ENCODE results near the gene CDH13.

The CDH13 gene

DNA sequence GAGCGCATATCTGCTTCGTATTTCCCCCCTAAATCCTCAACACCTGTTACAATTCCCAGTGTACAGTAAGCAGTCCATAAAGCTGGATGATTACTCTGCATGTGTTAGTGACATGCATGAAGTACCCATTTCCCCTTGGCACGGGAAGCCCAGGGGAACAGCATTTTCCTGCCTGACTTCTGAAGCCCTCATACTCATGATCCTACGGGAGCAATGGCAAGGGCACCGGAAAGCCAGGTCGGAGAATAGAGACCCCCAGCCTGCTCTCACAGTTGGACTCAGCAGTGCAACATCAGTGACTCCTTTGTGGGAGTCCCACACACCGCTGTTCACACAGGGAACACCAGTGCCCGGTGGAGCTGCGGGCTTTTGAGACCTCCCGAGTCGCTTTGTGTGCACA, 336.9 kb downstream of the CDH13 start:
- no peaks in the 10 kb centered on the region for H3K79me2 ChIP-seq (ENCODE audit: control insufficient read depth, insufficient read depth, low read length, unreplicated experiment)
- no peak overlapping the region for H3K4me3 ChIP-seq (ENCODE audit: low read depth, low read length)
- H3K27ac ChIP-seq (ENCODE audit: low read depth, low read length), result no peak overlapping the region
- H2AFZ ChIP-seq (ENCODE audit: low read length, unreplicated experiment), result no peak overlapping the region
- no peaks in the 10 kb centered on the region for H3K4me1 ChIP-seq (ENCODE audit: control insufficient read depth, insufficient read depth, low read length, unreplicated experiment)
- H3K27me3 ChIP-seq (ENCODE audit: insufficient read depth, low read length), result no peaks in the 10 kb centered on the region
- H3K36me3 ChIP-seq (ENCODE audit: insufficient read depth, low read length), result no peaks in the 10 kb centered on the region

GRCh38 chr16:82965808-82966207, 339.0 kb downstream of the CDH13 start:
- no peak overlapping the region for H3K27ac ChIP-seq (ENCODE audit: low read depth, low read length)
- no peak overlapping the region for H3K4me3 ChIP-seq (ENCODE audit: low read depth, low read length)
- H3K36me3 ChIP-seq (ENCODE audit: insufficient read depth, low read length), result no peaks in the 10 kb centered on the region
- H3K27me3 ChIP-seq (ENCODE audit: insufficient read depth, low read length), result no peaks in the 10 kb centered on the region
- H3K79me2 ChIP-seq (ENCODE audit: control insufficient read depth, insufficient read depth, low read length, unreplicated experiment), result no peaks in the 10 kb centered on the region
- no peaks in the 10 kb centered on the region for H3K4me1 ChIP-seq (ENCODE audit: control insufficient read depth, insufficient read depth, low read length, unreplicated experiment)
- no peak overlapping the region for H2AFZ ChIP-seq (ENCODE audit: low read length, unreplicated experiment)

DNA sequence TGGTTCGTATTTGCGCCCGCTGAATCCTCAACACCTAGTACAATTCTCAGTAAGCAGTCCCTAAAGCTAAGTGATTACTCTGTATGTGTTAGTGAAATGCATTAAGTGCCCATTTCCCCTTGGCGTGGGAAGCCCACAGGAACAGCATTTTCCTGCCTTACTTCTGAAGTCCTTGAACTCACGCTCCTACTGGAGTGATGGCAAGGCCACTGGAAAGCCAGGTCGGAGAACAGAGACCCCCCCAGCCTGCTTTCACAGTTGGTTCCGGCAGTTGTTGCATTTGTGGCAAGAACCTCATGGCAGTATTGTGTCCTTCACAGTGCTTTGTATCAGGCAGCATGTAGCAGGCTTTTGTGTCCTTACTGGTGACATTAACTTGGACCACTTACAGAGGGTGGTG, 340.7 kb downstream of the CDH13 start:
- H3K79me2 ChIP-seq (ENCODE audit: control insufficient read depth, insufficient read depth, low read length, unreplicated experiment), result no peaks in the 10 kb centered on the region
- H3K27ac ChIP-seq (ENCODE audit: low read depth, low read length), result no peak overlapping the region
- H2AFZ ChIP-seq (ENCODE audit: low read length, unreplicated experiment), result no peak overlapping the region
- H3K4me1 ChIP-seq (ENCODE audit: control insufficient read depth, insufficient read depth, low read length, unreplicated experiment), result no peaks in the 10 kb centered on the region
- H3K27me3 ChIP-seq (ENCODE audit: insufficient read depth, low read length), result no peaks in the 10 kb centered on the region
- H3K36me3 ChIP-seq (ENCODE audit: insufficient read depth, low read length), result no peaks in the 10 kb centered on the region
- no peak overlapping the region for H3K4me3 ChIP-seq (ENCODE audit: low read depth, low read length)

GRCh38 chr16:82971126-82971525, 344.4 kb downstream of the CDH13 start:
- H2AFZ ChIP-seq (ENCODE audit: low read length, unreplicated experiment), result no peak overlapping the region
- no peak overlapping the region for H3K27ac ChIP-seq (ENCODE audit: low read depth, low read length)
- no peak overlapping the region for H3K4me3 ChIP-seq (ENCODE audit: low read depth, low read length)
- H3K4me1 ChIP-seq (ENCODE audit: control insufficient read depth, insufficient read depth, low read length, unreplicated experiment), result no peaks in the 10 kb centered on the region
- H3K36me3 ChIP-seq (ENCODE audit: insufficient read depth, low read length), result no peaks in the 10 kb centered on the region
- no peaks in the 10 kb centered on the region for H3K79me2 ChIP-seq (ENCODE audit: control insufficient read depth, insufficient read depth, low read length, unreplicated experiment)
- H3K27me3 ChIP-seq (ENCODE audit: insufficient read depth, low read length), result no peaks in the 10 kb centered on the region

GRCh38 chr16:82972331-82972919, 345.7 kb downstream of the CDH13 start:
- H3K4me1 ChIP-seq (ENCODE audit: control insufficient read depth, insufficient read depth, low read length, unreplicated experiment), result no peaks in the 10 kb centered on the region
- H2AFZ ChIP-seq (ENCODE audit: low read length, unreplicated experiment), result no peak overlapping the region
- no peak overlapping the region for H3K27ac ChIP-seq (ENCODE audit: low read depth, low read length)

DNA sequence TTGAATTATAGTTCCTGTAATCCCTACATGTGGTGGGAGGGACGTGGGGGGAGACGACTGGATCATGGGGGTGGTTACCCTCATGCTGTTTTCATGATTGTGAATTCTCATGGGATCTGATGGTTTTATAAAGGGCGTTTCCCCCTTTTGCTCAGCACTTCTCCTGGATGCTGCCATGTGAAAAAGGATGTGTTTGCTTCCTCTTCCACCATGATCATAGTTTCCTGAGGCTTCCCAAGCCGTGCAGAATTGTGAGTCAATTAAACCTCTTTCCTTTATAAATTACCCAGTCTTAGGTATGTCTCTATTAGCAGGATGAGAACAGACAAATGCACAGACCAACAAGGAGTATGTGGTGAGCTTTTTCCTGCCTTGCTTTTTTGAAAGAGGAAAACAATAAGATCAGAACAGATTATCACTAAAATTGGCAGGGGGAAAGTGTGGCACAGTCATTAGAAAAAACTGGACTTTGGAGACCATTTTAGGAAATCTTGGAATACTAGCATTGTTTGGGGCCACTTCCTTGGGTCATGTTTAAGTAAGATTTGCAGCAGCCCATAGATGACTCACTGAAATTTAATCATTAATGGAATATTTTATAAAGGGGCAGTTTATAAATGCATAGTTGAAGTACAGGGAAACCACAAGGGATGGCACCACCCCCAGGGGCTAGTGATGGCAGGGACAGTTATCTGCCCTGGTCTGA, 352.8 kb downstream of the CDH13 start:
- H3K27ac ChIP-seq (ENCODE audit: low read depth, low read length), result no peak overlapping the region
- no peaks in the 10 kb centered on the region for H3K4me1 ChIP-seq (ENCODE audit: control insufficient read depth, insufficient read depth, low read length, unreplicated experiment)
- H2AFZ ChIP-seq (ENCODE audit: low read length, unreplicated experiment), result no peak overlapping the region
- no peaks in the 10 kb centered on the region for H3K27me3 ChIP-seq (ENCODE audit: insufficient read depth, low read length)
- no peak overlapping the region for H3K4me3 ChIP-seq (ENCODE audit: low read depth, low read length)
- no peaks in the 10 kb centered on the region for H3K79me2 ChIP-seq (ENCODE audit: control insufficient read depth, insufficient read depth, low read length, unreplicated experiment)
- H3K36me3 ChIP-seq (ENCODE audit: insufficient read depth, low read length), result no peaks in the 10 kb centered on the region

More at GRCh38 chr16:82972331-82972919, 345.7 kb downstream of the CDH13 start:
- Histone ChIP-seq H3K79me2 (ENCODE audit: control insufficient read depth, insufficient read depth, low read length, unreplicated experiment) (no peaks in the 10 kb centered on the region), H3K36me3 (ENCODE audit: insufficient read depth, low read length) (no peaks in the 10 kb centered on the region), H3K4me3 (ENCODE audit: low read depth, low read length) (no peak overlapping the region), H3K27me3 (ENCODE audit: insufficient read depth, low read length) (no peaks in the 10 kb centered on the region)

DNA sequence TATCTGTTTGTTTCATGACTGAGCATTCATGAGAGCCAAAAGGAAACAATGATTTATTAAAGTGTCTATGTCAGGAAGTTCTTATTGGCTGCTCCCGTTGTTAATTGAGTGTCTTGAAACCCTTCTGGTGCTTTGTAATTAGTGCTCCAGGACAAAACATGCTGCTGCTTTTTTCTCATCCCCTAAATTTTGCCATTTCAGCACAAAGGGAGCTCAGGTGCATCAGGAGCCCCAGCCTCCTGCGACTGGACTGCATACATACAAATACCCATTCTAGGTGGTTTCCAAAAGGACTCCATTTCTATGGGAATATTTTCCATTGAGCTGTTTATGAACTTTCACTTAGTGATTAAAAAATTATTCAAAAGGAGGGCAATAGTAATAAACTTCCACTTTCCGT, 354.0 kb downstream of the CDH13 start:
- H3K4me1 ChIP-seq (ENCODE audit: control insufficient read depth, insufficient read depth, low read length, unreplicated experiment), result no peaks in the 10 kb centered on the region
- H3K4me3 ChIP-seq (ENCODE audit: low read depth, low read length), result no peak overlapping the region
- no peaks in the 10 kb centered on the region for H3K36me3 ChIP-seq (ENCODE audit: insufficient read depth, low read length)
- H3K79me2 ChIP-seq (ENCODE audit: control insufficient read depth, insufficient read depth, low read length, unreplicated experiment), result no peaks in the 10 kb centered on the region
- no peak overlapping the region for H3K27ac ChIP-seq (ENCODE audit: low read depth, low read length)
- H2AFZ ChIP-seq (ENCODE audit: low read length, unreplicated experiment), result no peak overlapping the region
- H3K27me3 ChIP-seq (ENCODE audit: insufficient read depth, low read length), result no peaks in the 10 kb centered on the region

DNA sequence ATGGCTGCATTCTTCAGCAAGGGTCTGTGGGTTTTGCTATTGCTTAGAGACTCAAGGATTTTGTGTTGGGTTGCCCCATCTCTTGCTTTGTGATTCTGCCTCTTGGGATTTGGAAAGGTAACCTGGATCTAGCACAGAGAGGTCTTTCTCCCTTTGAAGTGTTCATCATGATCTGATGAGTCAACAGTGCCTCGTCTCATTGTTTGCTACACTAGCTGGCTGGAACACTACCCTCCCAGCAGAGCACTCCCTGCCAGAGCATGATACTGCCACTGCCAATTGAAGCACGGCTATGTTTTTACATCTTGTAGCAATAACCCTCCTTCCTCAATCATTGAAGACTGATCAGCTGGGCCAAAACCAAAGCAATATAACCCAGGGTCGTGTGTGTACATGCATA, 361.0 kb downstream of the CDH13 start:
- Histone ChIP-seq H3K79me2 (ENCODE audit: control insufficient read depth, insufficient read depth, low read length, unreplicated experiment) (no peaks in the 10 kb centered on the region), H3K36me3 (ENCODE audit: insufficient read depth, low read length) (no peaks in the 10 kb centered on the region), H3K4me3 (ENCODE audit: low read depth, low read length) (no peak overlapping the region), H2AFZ (ENCODE audit: low read length, unreplicated experiment) (no peak overlapping the region), H3K27me3 (ENCODE audit: insufficient read depth, low read length) (no peaks in the 10 kb centered on the region), H3K4me1 (ENCODE audit: control insufficient read depth, insufficient read depth, low read length, unreplicated experiment) (no peaks in the 10 kb centered on the region), H3K27ac (ENCODE audit: low read depth, low read length) (no peak overlapping the region)

GRCh38 chr16:82990155-82990554, 363.4 kb downstream of the CDH13 start:
- H3K4me1 ChIP-seq (ENCODE audit: control insufficient read depth, insufficient read depth, low read length, unreplicated experiment), result no peaks in the 10 kb centered on the region
- H3K79me2 ChIP-seq (ENCODE audit: control insufficient read depth, insufficient read depth, low read length, unreplicated experiment), result no peaks in the 10 kb centered on the region
- H3K27me3 ChIP-seq (ENCODE audit: insufficient read depth, low read length), result no peaks in the 10 kb centered on the region
- H2AFZ ChIP-seq (ENCODE audit: low read length, unreplicated experiment), result no peak overlapping the region
- no peak overlapping the region for H3K27ac ChIP-seq (ENCODE audit: low read depth, low read length)
- no peaks in the 10 kb centered on the region for H3K36me3 ChIP-seq (ENCODE audit: insufficient read depth, low read length)
- H3K4me3 ChIP-seq (ENCODE audit: low read depth, low read length), result no peak overlapping the region

DNA sequence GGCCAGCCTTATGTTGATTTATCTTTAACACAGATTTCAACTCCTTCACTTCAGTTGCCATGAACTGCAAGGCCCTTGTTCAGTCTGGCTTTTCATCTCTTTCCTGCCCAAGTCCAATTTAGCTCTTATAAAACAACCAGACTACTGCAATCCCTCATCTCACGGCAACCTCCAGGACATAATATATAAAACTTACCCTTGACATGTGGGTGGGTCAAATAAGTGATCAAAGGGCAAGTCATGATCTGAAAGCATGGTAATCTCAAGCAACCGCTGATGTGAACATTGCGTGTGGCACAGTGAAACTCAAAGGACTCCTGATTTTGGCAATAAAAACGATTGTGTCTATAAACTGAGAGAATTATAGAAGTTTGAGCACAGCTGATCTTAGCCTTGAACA, 364.6 kb downstream of the CDH13 start:
- Histone ChIP-seq H3K27me3 (ENCODE audit: insufficient read depth, low read length) (no peaks in the 10 kb centered on the region), H3K4me3 (ENCODE audit: low read depth, low read length) (no peak overlapping the region), H3K27ac (ENCODE audit: low read depth, low read length) (no peak overlapping the region), H3K79me2 (ENCODE audit: control insufficient read depth, insufficient read depth, low read length, unreplicated experiment) (no peaks in the 10 kb centered on the region), H2AFZ (ENCODE audit: low read length, unreplicated experiment) (no peak overlapping the region), H3K4me1 (ENCODE audit: control insufficient read depth, insufficient read depth, low read length, unreplicated experiment) (peaks cover 2% of the 10 kb centered on the region), H3K36me3 (ENCODE audit: insufficient read depth, low read length) (no peaks in the 10 kb centered on the region)

GRCh38 chr16:82991966-82992675, 365.4 kb downstream of the CDH13 start:
- Histone ChIP-seq H3K27ac (ENCODE audit: low read depth, low read length) (no peak overlapping the region), H3K27me3 (ENCODE audit: insufficient read depth, low read length) (no peaks in the 10 kb centered on the region)

More at GRCh38 chr16:82991966-82992675, 365.4 kb downstream of the CDH13 start:
- Histone ChIP-seq H3K4me3 (ENCODE audit: low read depth, low read length) (no peak overlapping the region), H2AFZ (ENCODE audit: low read length, unreplicated experiment) (no peak overlapping the region), H3K36me3 (ENCODE audit: insufficient read depth, low read length) (no peaks in the 10 kb centered on the region), H3K4me1 (ENCODE audit: control insufficient read depth, insufficient read depth, low read length, unreplicated experiment) (peaks cover 3% of the 10 kb centered on the region), H3K79me2 (ENCODE audit: control insufficient read depth, insufficient read depth, low read length, unreplicated experiment) (no peaks in the 10 kb centered on the region)

Data from ACC112 (cell line).